GM12878 (cell line): Measurements from ENCODE around the gene UBE3C. TPM values are rescaled to one million over a fixed set of nuclear protein-coding genes. Genes with fewer than 3 reads are reported as not detected.

ENCODE experiments used
- ATAC-seq: fragments of 200-7000 bp; cut with Tn5 transposase; 3 replicates; pipeline ENCODE4 v1.9.1; 2020; ENCODE audit warnings: mild to moderate bottlenecking, moderate library complexity
- BruUV-seq: library from RNA; stranded (reverse); fragments of 400-500 nt; replicated peaks from 2 replicates; lab custom pipeline; 2021; lab: Mats Ljungman, UMichigan
- CTCF ChIA-PET: fragments of 300-600 bp; sonication (Branson Sonifier 250); formaldehyde crosslinking; extraction: SDS; loops from one replicate; lab custom pipeline; 2021; ENCODE audit warnings: inconsistent platforms; lab: Yijun Ruan, JAX
- POLR2A ChIA-PET: fragments of 350-600 bp; formaldehyde crosslinking; extraction: SDS; loops from one replicate; lab custom pipeline; 2021; ENCODE audit warnings: inconsistent platforms; lab: Charles Lee
- RAD21 ChIA-PET: fragments of 300-600 bp; sonication (Branson Sonifier 250); formaldehyde crosslinking; loops from one replicate; lab custom pipeline; 2023; ENCODE audit warnings: antibody characterized with exemption; ENCODE audit not compliant: unreplicated experiment; lab: Charles Lee
- SMC1A ChIA-PET: fragments of 300-600 bp; sonication (Branson Sonifier 250); formaldehyde crosslinking; loops from one replicate; lab custom pipeline; 2023; ENCODE audit not compliant: unreplicated experiment, uncharacterized antibody; lab: Charles Lee
- DNase-seq: peaks from one replicate; pipeline ENCODE4 v3.0.0-alpha.2; 2011; ENCODE audit warnings: low read depth, low spot score
- FAIRE-seq: peaks from 3 replicates; lab custom pipeline; 2011; peaks lifted over from hg19 to GRCh38; lab: Jason Lieb, UNC
- H2AFZ ChIP-seq: 2 replicates; pipeline ENCODE4 v1.6.0; 2011; ENCODE audit warnings: low read depth, low read length, control low read depth; ENCODE audit not compliant: control insufficient read depth
- H3K27ac ChIP-seq: 2 replicates; pipeline ENCODE4 v1.5.1; 2011; ENCODE audit warnings: control low read depth; ENCODE audit not compliant: control insufficient read depth, insufficient read depth
- H3K27me3 ChIP-seq, 2 experiments: replicated peaks in 1 of 2; 2 replicates each; pipeline versions ENCODE4 v1.6.0 to v1.6.1; 2011; ENCODE audit warnings: low read length in 1 of 2; ENCODE audit not compliant: control insufficient read depth in 2 of 2, insufficient read depth in 2 of 2
- H3K36me3 ChIP-seq, 2 experiments: 2 replicates each; pipeline ENCODE4 v1.5.1; 2011; ENCODE audit warnings: low read length in 1 of 2; ENCODE audit not compliant: control insufficient read depth in 2 of 2, insufficient read depth in 2 of 2
- H3K4me1 ChIP-seq: 2 replicates; pipeline ENCODE4 v1.6.1; 2011; ENCODE audit warnings: mild to moderate bottlenecking, low read length, moderate library complexity, mixed read lengths; ENCODE audit not compliant: control insufficient read depth, insufficient read depth
- H3K4me2 ChIP-seq: 2 replicates; pipeline ENCODE4 v1.6.0; 2011; ENCODE audit warnings: control low read depth; ENCODE audit not compliant: control insufficient read depth, insufficient read depth
- H3K4me3 ChIP-seq: fragments of 200-600 bp; sonication (generic); 2 replicates; pipeline ENCODE4 v1.5.1; 2016
- H3K79me2 ChIP-seq: 2 replicates; pipeline ENCODE4 v1.6.0; 2011; ENCODE audit warnings: low read length; ENCODE audit not compliant: control insufficient read depth, insufficient read depth
- H3K9ac ChIP-seq: 2 replicates; pipeline ENCODE4 v1.8.0; 2011; ENCODE audit warnings: low read length, control low read depth, mixed read lengths; ENCODE audit not compliant: control insufficient read depth, insufficient read depth
- H3K9me3 ChIP-seq: replicated peaks from 3 replicates; pipeline ENCODE4 v1.5.1; 2011; ENCODE audit warnings: mild to moderate bottlenecking, low read length; ENCODE audit not compliant: control insufficient read depth, insufficient read depth
- H4K20me1 ChIP-seq: 2 replicates; pipeline ENCODE4 v1.6.0; 2011; ENCODE audit not compliant: control insufficient read depth, insufficient read depth
- CBX5 ChIP-seq: sonication (generic); IDR thresholded peaks from 2 replicates; pipeline ENCODE4 v1.6.1; 2016; ENCODE audit warnings: low read depth, moderate library complexity, mild to moderate bottlenecking, inconsistent platforms
- CHD1 ChIP-seq: IDR thresholded peaks from 2 replicates; pipeline ENCODE4 v1.6.1; 2012; ENCODE audit warnings: low read depth, low read length, improper control_type of control experiment
- CREB1 ChIP-seq: IDR thresholded peaks from 2 replicates; pipeline ENCODE4 v1.6.1; 2012; ENCODE audit warnings: low read depth, mild to moderate bottlenecking, inconsistent platforms
- EZH2 ChIP-seq: IDR thresholded peaks from 2 replicates; pipeline ENCODE4 v1.6.1; 2012; ENCODE audit warnings: low read depth, mild to moderate bottlenecking, control low read depth, inconsistent platforms, low read length, borderline replicate concordance; ENCODE audit not compliant: control insufficient read depth
- FOXK2 ChIP-seq: fragments of 450-650 bp; IDR thresholded peaks from 2 replicates; pipeline ENCODE4 v1.6.1; 2017; ENCODE audit warnings: mild to moderate bottlenecking, moderate library complexity
- KLF5 ChIP-seq: fragments of 450-650 bp; IDR thresholded peaks from 2 replicates; pipeline ENCODE4 v1.6.1; 2014; ENCODE audit warnings: mild to moderate bottlenecking; ENCODE audit not compliant: partially characterized antibody
- NRF1 ChIP-seq: conservative IDR thresholded peaks from 2 replicates; pipeline ENCODE4 v1.6.1; 2011; ENCODE audit warnings: mild to moderate bottlenecking, low read depth, low read length, improper control_type of control experiment
- SMAD1 ChIP-seq: fragments of 450-650 bp; IDR thresholded peaks from 2 replicates; pipeline ENCODE4 v1.6.1; 2018; ENCODE audit warnings: mild to moderate bottlenecking, low read depth; ENCODE audit not compliant: partially characterized antibody
- TAF1 ChIP-seq: IDR thresholded peaks from 2 replicates; pipeline ENCODE4 v1.6.1; 2011; ENCODE audit warnings: mild to moderate bottlenecking, low read depth, low read length, borderline replicate concordance
- TCF3 ChIP-seq: IDR thresholded peaks from 2 replicates; pipeline ENCODE4 v1.6.1; 2012; ENCODE audit warnings: low read depth, mild to moderate bottlenecking, low read length, borderline replicate concordance; ENCODE audit not compliant: insufficient read depth
- ZNF24 ChIP-seq: fragments of 450-650 bp; IDR thresholded peaks from 2 replicates; pipeline ENCODE4 v1.6.1; 2017; ENCODE audit warnings: antibody characterized with exemption, mild to moderate bottlenecking
- ZZZ3 ChIP-seq: IDR thresholded peaks from 2 replicates; pipeline ENCODE4 v1.6.1; 2011; ENCODE audit warnings: low read depth; ENCODE audit not compliant: control insufficient read depth, insufficient read length
- WGBS: methylation state at CpG from one replicate; pipeline ENCODE4 v1.1.6; 2016; ENCODE audit warnings: low lambda C conversion rate; ENCODE audit not compliant: insufficient replicate concordance, insufficient coverage; ENCODE audit errors: missing lambda C conversion rate; 5-methylcytosine and 5-hydroxymethylcytosine counted together
- in situ Hi-C: fragments of 300-500 bp; cut with MboI; formaldehyde crosslinking; loops from 9 replicates; pipeline ENCODE4 v1.14.3; 2018; ENCODE audit warnings: mixed read lengths
- intact Hi-C: fragments of 100-400 bp; cut with micrococcal nuclease; formaldehyde crosslinking; loops from one replicate; pipeline ENCODE4 v1.14.2; 2022; ENCODE audit not compliant: unreplicated experiment
- polyA plus RNA-seq, 11 experiments: library from polyadenylated mRNA; depleted of rRNA in 4 of 11; unstranded in 6 of 11; stranded (reverse) in 5 of 11; fragments of >200 nt; fragmentation: Nextera tagmentation in 4 of 11; fragmentation: Illumina TruSeq in 1 of 11; extraction: Ambion mirVana in 4 of 11; extraction: Trizol in 1 of 11; gene quantifications; 1 replicate in 1 of 11; 2 replicates in 10 of 11; pipeline versions ENCODE4 v1.2.1 to v1.2.3, GENCODE V29; 2011 to 2016; ENCODE audit warnings: inconsistent platforms in 2 of 11, missing spikeins in 2 of 11, low read depth in 1 of 11
- total RNA-seq, 4 experiments: library from RNA; depleted of rRNA in 3 of 4; stranded (reverse); fragments of >200 nt in 3 of 4; fragmentation: Illumina TruSeq in 1 of 4; extraction: Trizol in 1 of 4; gene quantifications; 2 replicates each; pipeline versions ENCODE4 v1.2.1 to v1.2.3, GENCODE V29; 2013 to 2021
- TF ChIP-seq, protein P1 (sequence below): fragments of 150-350 bp; IDR thresholded peaks from 2 replicates; pipeline ENCODE4 v1.6.1; 2014; ENCODE audit warnings: mild to moderate bottlenecking, low read depth, low read length

UBE3C gene
- total and polyA plus RNA-seq, 10 of the 15 experiments (the other 5 are each of a cell fraction or from before 2014, with no cell fraction given), result 7.9 to 65.9 (median 45.2) TPM

- SMC1A ChIA-PET, result no interaction called here
- 19% methylated on average over 5 of the region's 5 CpGs for WGBS
- Histone ChIP-seq H3K4me1 (peaks cover 3% of the 10 kb centered on the region; the same call in 1 of the 2 replicates), H3K79me2 (no peaks in the 10 kb centered on the region), H3K9ac (no peak overlapping the region), H3K4me2 (no peak overlapping the region), H3K9me3 (no peaks in the 10 kb centered on the region), H3K4me3 (no peak overlapping the region), H3K27ac (no peak overlapping the region), H3K27me3 (no peaks in the 10 kb centered on the region), H4K20me1 (no peaks in the 10 kb centered on the region), H3K36me3 (no peaks in the 10 kb centered on the region), H2AFZ (no peak overlapping the region)
- POLR2A ChIA-PET, result interaction anchor here (0.5 kb wide), 1 partner anchor 245 kb away, joined by 3 read pairs; no protein-coding TSS in a partner anchor
- CTCF ChIA-PET, result interaction anchor here (0.7 kb wide), 1 partner anchor 17 kb away, joined by 3 read pairs; no protein-coding TSS in a partner anchor
- no peak for ATAC-seq
- no peak for TF ChIP-seq CREB1
- TF ChIP-seq FOXK2, result no peak
- TF ChIP-seq ZZZ3, result no peak
- TF ChIP-seq EZH2, result no peak
- TF ChIP-seq TAF1, result no peak
- no peak for TF ChIP-seq ZNF24
- no peak for TF ChIP-seq TCF3
- no peak for TF ChIP-seq CBX5
- TF ChIP-seq SMAD1, result no peak
- TF ChIP-seq, protein P1, sequence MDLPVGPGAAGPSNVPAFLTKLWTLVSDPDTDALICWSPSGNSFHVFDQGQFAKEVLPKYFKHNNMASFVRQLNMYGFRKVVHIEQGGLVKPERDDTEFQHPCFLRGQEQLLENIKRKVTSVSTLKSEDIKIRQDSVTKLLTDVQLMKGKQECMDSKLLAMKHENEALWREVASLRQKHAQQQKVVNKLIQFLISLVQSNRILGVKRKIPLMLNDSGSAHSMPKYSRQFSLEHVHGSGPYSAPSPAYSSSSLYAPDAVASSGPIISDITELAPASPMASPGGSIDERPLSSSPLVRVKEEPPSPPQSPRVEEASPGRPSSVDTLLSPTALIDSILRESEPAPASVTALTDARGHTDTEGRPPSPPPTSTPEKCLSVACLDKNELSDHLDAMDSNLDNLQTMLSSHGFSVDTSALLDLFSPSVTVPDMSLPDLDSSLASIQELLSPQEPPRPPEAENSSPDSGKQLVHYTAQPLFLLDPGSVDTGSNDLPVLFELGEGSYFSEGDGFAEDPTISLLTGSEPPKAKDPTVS, result no peak
- no peak for TF ChIP-seq NRF1
- TF ChIP-seq KLF5, result no peak
- no peak for TF ChIP-seq CHD1
- no TSS peak for BruUV-seq
- in situ Hi-C loops (no loop called here), intact Hi-C loops (no loop called here)
- no peak for FAIRE-seq
- RAD21 ChIA-PET, result no interaction called here
- no peak for DNase-seq
These were observed 5.9 kb upstream of the UBE3C start for GRCh38 chr7:157132796-157133195.
